Effector memory CD4-positive, alpha-beta T cell (primary cell): ENCODE data around the gene CACNA2D3.

Experiments used
- DNase-seq, 3 donors: peaks; one replicate each; pipeline ENCODE4 v3.0.0-alpha.2; 2020
- H3K27ac ChIP-seq: 2 replicates; pipeline ENCODE4 v1.7.0; 2013; ENCODE audit warnings: mild to moderate bottlenecking, low read length, moderate library complexity; ENCODE audit not compliant: insufficient read depth, poor library complexity, severe bottlenecking
- H3K27me3 ChIP-seq: replicated peaks from 2 replicates; pipeline ENCODE4 v1.7.0; 2013; ENCODE audit warnings: mild to moderate bottlenecking, low read length; ENCODE audit not compliant: insufficient read depth, control insufficient read depth, poor library complexity, severe bottlenecking
- H3K36me3 ChIP-seq: 2 replicates; pipeline ENCODE4 v1.7.0; 2013; ENCODE audit warnings: mild to moderate bottlenecking, low read length, moderate library complexity; ENCODE audit not compliant: control insufficient read depth, insufficient read depth
- H3K4me1 ChIP-seq: 2 replicates; pipeline ENCODE4 v1.7.0; 2013; ENCODE audit warnings: low read length, mild to moderate bottlenecking; ENCODE audit not compliant: control insufficient read depth, insufficient read depth, poor library complexity, severe bottlenecking
- H3K4me3 ChIP-seq: 2 replicates; pipeline ENCODE4 v1.7.0; 2013; ENCODE audit warnings: low read length, low read depth, mild to moderate bottlenecking; ENCODE audit not compliant: insufficient read depth, poor library complexity, severe bottlenecking
- H3K9me3 ChIP-seq: 2 replicates; pipeline ENCODE4 v1.7.0; 2013; ENCODE audit warnings: mild to moderate bottlenecking, low read length, moderate library complexity; ENCODE audit not compliant: control insufficient read depth

Gene CACNA2D3

GRCh38 chr3:54962200-54962599 is 839.8 kb downstream of the CACNA2D3 start:
- Histone ChIP-seq H3K27me3 (no peaks in the 10 kb centered on the region), H3K9me3 (no peaks in the 10 kb centered on the region), H3K27ac (no peak overlapping the region), H3K4me1 (no peaks in the 10 kb centered on the region), H3K4me3 (no peak overlapping the region), H3K36me3 (no peaks in the 10 kb centered on the region)
- no peak for DNase-seq

DNA sequence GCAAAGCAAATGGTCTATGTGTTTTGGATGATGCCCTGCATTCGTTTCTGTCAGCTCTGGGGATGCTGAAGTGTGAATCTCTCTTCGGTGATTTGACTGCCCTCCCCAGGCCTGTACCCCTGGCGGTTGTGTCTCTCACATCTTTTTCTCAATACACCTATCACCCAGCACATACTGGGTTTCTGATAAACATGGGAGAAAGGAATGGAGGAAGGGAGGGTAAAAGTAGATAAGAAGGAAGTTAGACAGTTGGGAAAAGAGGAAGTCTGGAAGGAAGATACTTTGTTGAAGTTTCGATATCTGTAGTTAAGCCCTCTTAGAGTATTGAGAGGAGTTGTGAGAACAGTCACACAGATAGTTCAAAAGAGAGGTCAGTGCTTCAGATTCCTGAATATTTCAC is 841.3 kb downstream of the CACNA2D3 start:
- Histone ChIP-seq H3K36me3 (no peaks in the 10 kb centered on the region), H3K27ac (no peak overlapping the region), H3K4me3 (no peak overlapping the region), H3K27me3 (no peaks in the 10 kb centered on the region), H3K9me3 (no peaks in the 10 kb centered on the region), H3K4me1 (no peaks in the 10 kb centered on the region)
- DNase-seq, result no peak

DNA sequence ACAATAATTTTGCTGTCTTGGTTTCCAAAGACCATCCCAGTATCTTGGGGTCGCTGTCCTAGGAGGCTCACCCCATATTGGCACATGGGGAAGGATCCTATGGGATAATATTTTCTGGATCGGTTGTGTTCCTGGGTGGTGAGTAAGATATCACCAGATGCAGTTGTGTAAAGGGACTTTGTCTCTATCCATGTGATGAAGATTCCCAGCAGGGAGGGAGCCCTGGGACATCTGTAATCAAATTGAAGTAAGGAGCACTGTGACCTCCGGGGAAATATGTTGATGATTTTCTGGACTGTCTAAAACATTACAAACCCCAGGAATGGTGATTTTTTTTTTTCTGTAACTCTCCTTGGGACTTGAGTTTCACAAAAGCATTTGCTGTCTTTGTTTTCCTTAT is 841.7 kb downstream of the CACNA2D3 start:
- Histone ChIP-seq H3K36me3 (no peaks in the 10 kb centered on the region), H3K27ac (no peak overlapping the region), H3K4me1 (no peaks in the 10 kb centered on the region), H3K4me3 (no peak overlapping the region), H3K27me3 (no peaks in the 10 kb centered on the region), H3K9me3 (no peaks in the 10 kb centered on the region)
- no peak for DNase-seq

- H3K9me3 ChIP-seq, result no peaks in the 10 kb centered on the region
- H3K27me3 ChIP-seq, result no peaks in the 10 kb centered on the region
- no peaks in the 10 kb centered on the region for H3K4me1 ChIP-seq
- H3K27ac ChIP-seq, result no peak overlapping the region
- no peaks in the 10 kb centered on the region for H3K36me3 ChIP-seq
- H3K4me3 ChIP-seq, result no peak overlapping the region
- no peak for DNase-seq
These were observed 843.4 kb downstream of the CACNA2D3 start for GRCh38 chr3:54965746-54966145.

GRCh38 chr3:54966979-54967378 is 844.6 kb downstream of the CACNA2D3 start:
- DNase-seq, result no peak
- Histone ChIP-seq H3K27ac (no peak overlapping the region), H3K4me3 (no peak overlapping the region), H3K4me1 (no peaks in the 10 kb centered on the region), H3K9me3 (no peaks in the 10 kb centered on the region), H3K36me3 (no peaks in the 10 kb centered on the region), H3K27me3 (no peaks in the 10 kb centered on the region)

- H3K36me3 ChIP-seq, result no peaks in the 10 kb centered on the region
- no peaks in the 10 kb centered on the region for H3K4me1 ChIP-seq
- no peaks in the 10 kb centered on the region for H3K9me3 ChIP-seq
- DNase-seq, result no peak
- H3K27me3 ChIP-seq, result no peaks in the 10 kb centered on the region
- no peak overlapping the region for H3K27ac ChIP-seq
- H3K4me3 ChIP-seq, result no peak overlapping the region
These were observed 845.4 kb downstream of the CACNA2D3 start for GRCh38 chr3:54967731-54968161.

- no peak overlapping the region for H3K27ac ChIP-seq
- no peaks in the 10 kb centered on the region for H3K36me3 ChIP-seq
- DNase-seq, result no peak
- no peaks in the 10 kb centered on the region for H3K27me3 ChIP-seq
- no peaks in the 10 kb centered on the region for H3K9me3 ChIP-seq
- no peak overlapping the region for H3K4me3 ChIP-seq
- H3K4me1 ChIP-seq, result no peaks in the 10 kb centered on the region
These were observed 846.3 kb downstream of the CACNA2D3 start for GRCh38 chr3:54968546-54969172.

- Histone ChIP-seq H3K4me1 (no peaks in the 10 kb centered on the region), H3K36me3 (no peaks in the 10 kb centered on the region), H3K27ac (no peak overlapping the region), H3K4me3 (no peak overlapping the region), H3K27me3 (no peaks in the 10 kb centered on the region), H3K9me3 (no peaks in the 10 kb centered on the region)
- no peak for DNase-seq
These were observed 847.3 kb downstream of the CACNA2D3 start for GRCh38 chr3:54969652-54970051.

- DNase-seq, result no peak
- Histone ChIP-seq H3K4me3 (no peak overlapping the region), H3K27ac (no peak overlapping the region)
These were observed 848.5 kb downstream of the CACNA2D3 start for GRCh38 chr3:54970895-54971294.

DNA sequence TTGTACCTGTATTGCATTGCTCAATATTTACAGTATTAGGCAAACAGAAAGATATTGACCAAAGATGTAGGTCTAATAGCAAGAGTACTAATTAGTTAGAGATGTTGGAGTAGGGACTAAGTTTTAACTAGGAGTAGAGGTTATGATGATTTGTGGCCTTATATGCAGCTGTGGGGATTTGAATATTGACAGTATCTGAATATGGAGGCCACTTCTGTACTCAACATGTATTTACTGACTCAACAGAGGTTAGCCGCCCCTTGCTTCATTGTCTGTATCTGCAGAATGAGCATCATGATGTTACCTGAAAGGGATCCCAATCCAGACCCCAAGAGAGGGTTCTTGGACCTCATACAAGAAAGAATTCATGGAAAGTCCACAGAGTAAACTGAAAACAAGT is 855.1 kb downstream of the CACNA2D3 start:
- Histone ChIP-seq H3K9me3 (no peaks in the 10 kb centered on the region), H3K4me1 (no peaks in the 10 kb centered on the region), H3K27me3 (no peaks in the 10 kb centered on the region), H3K27ac (no peak overlapping the region), H3K4me3 (no peak overlapping the region), H3K36me3 (no peaks in the 10 kb centered on the region)
- DNase-seq, result no peak

More at GRCh38 chr3:54970895-54971294, 848.5 kb downstream of the CACNA2D3 start:
- Histone ChIP-seq H3K36me3 (no peaks in the 10 kb centered on the region), H3K9me3 (no peaks in the 10 kb centered on the region), H3K27me3 (no peaks in the 10 kb centered on the region), H3K4me1 (no peaks in the 10 kb centered on the region)
